SK-N-SH (cell line): Measurements from ENCODE around the gene CLDN15. TPM values are rescaled to one million over a fixed set of nuclear protein-coding genes. Genes with fewer than 3 reads are reported as not detected.
A peak's percentile ranks its signal among the peaks of the same experiment; 100 is the strongest.

Experiments used
- CTCF ChIA-PET: fragments of 300-600, 350-600 bp; formaldehyde crosslinking; extraction: SDS; loops from one replicate; lab custom pipeline; 2021; lab: Yijun Ruan, JAX
- POLR2A ChIA-PET: fragments of 350-600 bp; sonication (Branson Sonifier 250); formaldehyde crosslinking; extraction: SDS; loops from one replicate; lab custom pipeline; 2020; ENCODE audit warnings: antibody characterized with exemption, inconsistent platforms; lab: Yijun Ruan, JAX
- DNase-seq: peaks from one replicate; pipeline ENCODE4 v3.0.0; 2012
- H2AFZ ChIP-seq: fragments of 200-600 bp; sonication (generic); 2 replicates; pipeline ENCODE4 v1.8.1; 2016; ENCODE audit warnings: antibody characterized with exemption, mild to moderate bottlenecking, low read depth
- H3F3A ChIP-seq: fragments of 200-600 bp; sonication (generic); replicated peaks from 2 replicates; pipeline ENCODE3; 2016; ENCODE audit warnings: antibody characterized with exemption, mild to moderate bottlenecking; ENCODE audit not compliant: insufficient read depth
- H3K27ac ChIP-seq, 2 experiments: fragments of 200-500 bp in 1 of 2; fragments of 200-600 bp in 1 of 2; sonication (Bioruptor generic) in 1 of 2; sonication (generic), shearing (Covaris generic) in 1 of 2; 2 replicates each; pipeline versions ENCODE4 v1.5.1 to v1.6.1; 2014 to 2016; ENCODE audit warnings: low read depth in 2 of 2, inconsistent platforms in 1 of 2, low read length in 1 of 2, mild to moderate bottlenecking in 1 of 2, mixed read lengths in 1 of 2
- H3K27me3 ChIP-seq: fragments of 200-600 bp; sonication (generic), shearing (Covaris generic); 2 replicates; pipeline ENCODE4 v1.6.1; 2016; ENCODE audit warnings: mixed run types; ENCODE audit not compliant: insufficient read depth
- H3K36me3 ChIP-seq, 2 experiments: fragments of 200-500 bp in 1 of 2; fragments of 200-600 bp in 1 of 2; sonication (Bioruptor generic) in 1 of 2; sonication (generic) in 1 of 2; replicated peaks in 1 of 2; 2 replicates each; pipeline versions ENCODE3 to v1.5.1; 2014 to 2016; ENCODE audit warnings: low read length in 1 of 2, mild to moderate bottlenecking in 1 of 2; ENCODE audit not compliant: insufficient read depth in 2 of 2, control insufficient read depth in 1 of 2
- H3K4me1 ChIP-seq, 2 experiments: fragments of 200-500 bp in 1 of 2; fragments of 200-600 bp in 1 of 2; sonication (Bioruptor generic) in 1 of 2; sonication (generic), shearing (Covaris generic) in 1 of 2; 2 replicates each; pipeline versions ENCODE4 v1.5.1 to v1.6.1; 2014 to 2016; ENCODE audit warnings: low read depth in 1 of 2, low read length in 1 of 2, mixed run types in 1 of 2; ENCODE audit not compliant: insufficient read depth in 2 of 2, control insufficient read depth in 1 of 2
- H3K4me2 ChIP-seq: fragments of 200-600 bp; sonication (generic), shearing (Covaris generic); 2 replicates; pipeline ENCODE4 v1.6.1; 2017; ENCODE audit warnings: mixed run types
- H3K4me3 ChIP-seq, 2 experiments: fragments of 200-500 bp in 1 of 2; fragments of 200-600 bp in 1 of 2; sonication (Bioruptor generic) in 1 of 2; sonication (generic), shearing (Covaris generic) in 1 of 2; 2 replicates each; pipeline versions ENCODE4 v1.5.1 to v1.8.1; 2014 to 2016; ENCODE audit warnings: low read depth in 2 of 2, inconsistent platforms in 1 of 2, low read length in 1 of 2, mild to moderate bottlenecking in 1 of 2, mixed read lengths in 1 of 2, moderate library complexity in 1 of 2
- H3K79me2 ChIP-seq: fragments of 200-600 bp; sonication (generic); 2 replicates; pipeline ENCODE4 v1.8.1; 2017; ENCODE audit warnings: mild to moderate bottlenecking; ENCODE audit not compliant: insufficient read depth
- H3K9ac ChIP-seq: fragments of 200-600 bp; sonication (generic); 2 replicates; pipeline ENCODE4 v1.6.1; 2017; ENCODE audit warnings: mixed run types
- H3K9me2 ChIP-seq: fragments of 200-600 bp; sonication (generic); 2 replicates; pipeline ENCODE4 v1.6.1; 2017; ENCODE audit warnings: mixed run types
- H3K9me3 ChIP-seq: fragments of 200-600 bp; sonication (generic); 2 replicates; pipeline ENCODE4 v1.6.1; 2017; ENCODE audit warnings: mixed run types, mild to moderate bottlenecking, moderate library complexity
- H4K20me1 ChIP-seq: fragments of 200-600 bp; sonication (generic); 2 replicates; pipeline ENCODE4 v1.6.1; 2017; ENCODE audit warnings: mild to moderate bottlenecking, mixed run types; ENCODE audit not compliant: insufficient read depth
- ELF1 ChIP-seq: IDR thresholded peaks from 2 replicates; pipeline ENCODE4 v1.4.0; 2012
- EZH2phosphoT487 ChIP-seq: fragments of 200-600 bp; sonication (generic); IDR thresholded peaks from 2 replicates; pipeline ENCODE4 v1.6.1; 2017; ENCODE audit warnings: low read depth, mixed run types, mild to moderate bottlenecking, antibody characterized with exemption, moderate library complexity, borderline replicate concordance
- GATA2 ChIP-seq: sonication (generic); formaldehyde crosslinking; IDR thresholded peaks from 2 replicates; pipeline ENCODE4 v1.5.0; 2020; ENCODE audit warnings: mild to moderate bottlenecking, missing genetic modification reagents
- MEF2A ChIP-seq: IDR thresholded peaks from 2 replicates; pipeline ENCODE4 v1.4.0; 2012; ENCODE audit warnings: low read depth, borderline replicate concordance
- PBX3 ChIP-seq: IDR thresholded peaks from 2 replicates; pipeline ENCODE4; 2012
- RAD21 ChIP-seq: IDR thresholded peaks from 2 replicates; pipeline ENCODE4 v1.6.1; 2012; ENCODE audit warnings: mild to moderate bottlenecking, low read length
- RCOR1 ChIP-seq: fragments of 150-350 bp; IDR thresholded peaks from 2 replicates; pipeline ENCODE4 v1.6.1; 2017; ENCODE audit warnings: antibody characterized with exemption, low read length
- SMC3 ChIP-seq: IDR thresholded peaks from 2 replicates; pipeline ENCODE4 v1.6.1; 2012; ENCODE audit warnings: low read depth, low read length, improper control_type of control experiment
- USF2 ChIP-seq: fragments of 150-350 bp; IDR thresholded peaks from 2 replicates; pipeline ENCODE4 v1.6.1; 2017; ENCODE audit warnings: antibody characterized with exemption, low read length, low read depth, borderline replicate concordance
- ZBTB33 ChIP-seq: IDR thresholded peaks from 2 replicates; pipeline ENCODE4 v1.4.0; 2012; ENCODE audit warnings: low read depth, borderline replicate concordance
- WGBS: methylation state at CpG from one replicate; pipeline ENCODE4 v1.1.6; 2017; ENCODE audit warnings: low lambda C conversion rate; 5-methylcytosine and 5-hydroxymethylcytosine counted together
- polyA plus RNA-seq, 3 experiments: library from polyadenylated mRNA; depleted of rRNA; stranded (reverse); fragments of >200 nt; gene quantifications; 2 replicates each; pipeline ENCODE4 v1.2.3, GENCODE V29; 2012

Gene CLDN15
- polyA plus RNA-seq, 1 of the 3 experiments (the other 2 are of a cell fraction), result 24.0 TPM

- H4K20me1 ChIP-seq, result no peaks in the 10 kb centered on the region
- no peak overlapping the region for H3K27ac ChIP-seq
- no peaks in the 10 kb centered on the region for H3K79me2 ChIP-seq
- no peaks in the 10 kb centered on the region for H3K9me3 ChIP-seq
- H3K36me3 ChIP-seq, result peaks cover 0 to 4% of the 10 kb centered on the region in 2 experiments
- no peaks in the 10 kb centered on the region for H3F3A ChIP-seq
- peak; percentile 42 for DNase-seq
- no peaks in the 10 kb centered on the region for H3K4me1 ChIP-seq
- WGBS, result 87% methylated on average over 70 of the region's 75 CpGs
- H3K4me2 ChIP-seq, result no peak overlapping the region
- POLR2A ChIA-PET, result interaction anchor here (0.9 kb wide), 1 partner anchor 37 kb away, joined by 4 read pairs; the partner anchor contains the start of gene VGF
- H3K4me3 ChIP-seq, result no peak overlapping the region
- CTCF ChIA-PET, result interaction anchor here (0.8 to 2.7 kb wide), 4 partner anchors 9 to 80 kb away, joined by 3 to 32 read pairs (median 8); partner anchors contain the start of genes PLOD3 and ZNHIT1
- TF ChIP-seq SMC3, result no peak
- no peak for TF ChIP-seq PBX3
- no peak for TF ChIP-seq ZBTB33
- TF ChIP-seq RCOR1, result no peak
- TF ChIP-seq GATA2 (CRISPR knock-in tag), result no peak
- TF ChIP-seq RAD21, result no peak
- TF ChIP-seq MEF2A, result no peak
- no peak for TF ChIP-seq ELF1
- no peak for TF ChIP-seq USF2
- TF ChIP-seq EZH2phosphoT487, result no peak
- no peak overlapping the region for H3K9ac ChIP-seq
- no peaks in the 10 kb centered on the region for H3K9me2 ChIP-seq
- H3K27me3 ChIP-seq, result no peaks in the 10 kb centered on the region; the same call in 1 of the 2 replicates
- no peak overlapping the region for H2AFZ ChIP-seq
Observed at GRCh38 chr7:101201695-101202602, 35.7 kb downstream of the CLDN15 start.
